HG02571 (cell line): Measurements from ENCODE around the gene GRM8.
"Not testable (repeated sequence)": the region's sequence is repeated elsewhere in the genome, so short reads cannot be mapped to it uniquely, and the experiment has no call there.

Experiments used
- ATAC-seq: cut with Tn5 transposase; IDR thresholded peaks from one replicate; pipeline ENCODE4 v1.9.1; 2021; ENCODE audit warnings: mild to moderate bottlenecking, moderate library complexity; ENCODE audit not compliant: unreplicated experiment

The GRM8 gene

GRCh38 chr7:126931581-126931980 lies 321.2 kb downstream of the GRM8 start:
- no peak for ATAC-seq

GRCh38 chr7:126930166-126930565 lies 322.6 kb downstream of the GRM8 start:
- no peak for ATAC-seq

- ATAC-seq, result no peak
These were observed 328.3 kb downstream of the GRM8 start for GRCh38 chr7:126924477-126924876.

GRCh38 chr7:126911627-126912026 lies 341.1 kb downstream of the GRM8 start:
- ATAC-seq, result not testable (repeated sequence)

GRCh38 chr7:126908564-126908963 lies 344.2 kb downstream of the GRM8 start:
- not testable (repeated sequence) for ATAC-seq

GRCh38 chr7:126907657-126908056 lies 345.1 kb downstream of the GRM8 start:
- ATAC-seq, result not testable (repeated sequence)

GRCh38 chr7:126905255-126905654 lies 347.5 kb downstream of the GRM8 start:
- ATAC-seq, result not testable (repeated sequence)

GRCh38 chr7:126901041-126901765 lies 351.5 kb downstream of the GRM8 start:
- not testable (repeated sequence) for ATAC-seq

- ATAC-seq, result not testable (repeated sequence)
These were observed 364.8 kb downstream of the GRM8 start for GRCh38 chr7:126887980-126888379.

GRCh38 chr7:126887560-126887959 lies 365.2 kb downstream of the GRM8 start:
- ATAC-seq, result not testable (repeated sequence)

GRCh38 chr7:126882730-126883129 lies 370.0 kb downstream of the GRM8 start:
- not testable (repeated sequence) for ATAC-seq

GRCh38 chr7:126881908-126882307 lies 370.8 kb downstream of the GRM8 start:
- ATAC-seq, result not testable (repeated sequence)

- ATAC-seq, result no peak
These were observed 371.4 kb downstream of the GRM8 start for GRCh38 chr7:126881315-126881714.

GRCh38 chr7:126876536-126876935 lies 376.2 kb downstream of the GRM8 start:
- ATAC-seq, result not testable (repeated sequence)

GRCh38 chr7:126856691-126857291 lies 395.9 kb downstream of the GRM8 start:
- no peak for ATAC-seq

- ATAC-seq, result no peak
These were observed 407.4 kb downstream of the GRM8 start for GRCh38 chr7:126845331-126845730.

- ATAC-seq, result no peak
These were observed 408.9 kb downstream of the GRM8 start for GRCh38 chr7:126843883-126844282.

GRCh38 chr7:126843336-126843735 lies 409.4 kb downstream of the GRM8 start:
- no peak for ATAC-seq

- no peak for ATAC-seq
These were observed 410.3 kb downstream of the GRM8 start for GRCh38 chr7:126842451-126842850.

GRCh38 chr7:126840869-126841268 lies 411.9 kb downstream of the GRM8 start:
- no peak for ATAC-seq

GRCh38 chr7:126839624-126840023 lies 413.1 kb downstream of the GRM8 start:
- ATAC-seq, result no peak

- no peak for ATAC-seq
These were observed 414.5 kb downstream of the GRM8 start for GRCh38 chr7:126838194-126838593.
